RWPE2 (cell line): Measurements from ENCODE around the gene CUL3.
A peak's percentile ranks its signal among the peaks of the same experiment; 100 is the strongest.
"Not testable (repeated sequence)": the region's sequence is repeated elsewhere in the genome, so short reads cannot be mapped to it uniquely, and the experiment has no call there.

Experiments used
- ATAC-seq: fragments of 200-7000 bp; cut with Tn5 transposase; 3 replicates; pipeline ENCODE4 v1.9.1; 2021; ENCODE audit warnings: low read depth
- DNase-seq: peaks from one replicate; pipeline ENCODE4 v3.0.0-alpha.2; 2020; ENCODE audit warnings: low spot score
- H3K27ac ChIP-seq: fragments of 450-650 bp; 2 replicates; pipeline ENCODE4 v1.5.1; 2017; ENCODE audit warnings: mild to moderate bottlenecking; ENCODE audit not compliant: poor library complexity, severe bottlenecking
- H3K27me3 ChIP-seq: fragments of 250-450 bp; sonication (Bioruptor Pico); 2 replicates; pipeline ENCODE4 v1.5.1; 2021; ENCODE audit warnings: mild to moderate bottlenecking, moderate library complexity; ENCODE audit not compliant: insufficient read depth, poor library complexity, severe bottlenecking
- H3K36me3 ChIP-seq: fragments of 250-450 bp; sonication (Bioruptor Pico); 2 replicates; pipeline ENCODE4 v1.5.1; 2020; ENCODE audit warnings: low read depth, mild to moderate bottlenecking, moderate library complexity
- H3K4me1 ChIP-seq: fragments of 250-450 bp; sonication (Bioruptor Pico); 2 replicates; pipeline ENCODE4 v1.5.1; 2021; ENCODE audit warnings: mild to moderate bottlenecking, moderate library complexity; ENCODE audit not compliant: insufficient read depth, poor library complexity, severe bottlenecking
- H3K4me3 ChIP-seq: fragments of 250-450 bp; sonication (Bioruptor Pico); 2 replicates; pipeline ENCODE4 v1.5.1; 2021; ENCODE audit warnings: mild to moderate bottlenecking, moderate library complexity; ENCODE audit not compliant: severe bottlenecking
- H3K9me3 ChIP-seq: fragments of 250-450 bp; sonication (Bioruptor Pico); 2 replicates; pipeline ENCODE4 v1.5.1; 2021; ENCODE audit warnings: mild to moderate bottlenecking, moderate library complexity; ENCODE audit not compliant: severe bottlenecking
- CTCF ChIP-seq: fragments of 450-650 bp; IDR thresholded peaks from one replicate; pipeline ENCODE4 v1.5.1; 2017; ENCODE audit warnings: mild to moderate bottlenecking, moderate library complexity; ENCODE audit not compliant: poor library complexity, severe bottlenecking

The CUL3 gene

GRCh38 chr2:224520064-224520463 is 65.1 kb downstream of the CUL3 start:
- ATAC-seq (peak; percentile 69), DNase-seq (no peak)
- peaks cover 62% of the 10 kb centered on the region for H3K4me1 ChIP-seq
- H3K4me3 ChIP-seq, result no peak overlapping the region
- H3K36me3 ChIP-seq, result peaks cover under 1% of the 10 kb centered on the region; the same call in 1 of the 2 replicates
- peak overlapping the region; percentile 38 for H3K27ac ChIP-seq
- no peak for TF ChIP-seq CTCF
- no peaks in the 10 kb centered on the region for H3K27me3 ChIP-seq
- no peaks in the 10 kb centered on the region for H3K9me3 ChIP-seq

GRCh38 chr2:224518806-224519580 is 66.2 kb downstream of the CUL3 start:
- peak; percentile 89 for ATAC-seq
- Histone ChIP-seq H3K27ac (peak overlapping the region; percentile 38), H3K4me1 (peaks cover 62% of the 10 kb centered on the region), H3K27me3 (no peaks in the 10 kb centered on the region), H3K9me3 (no peaks in the 10 kb centered on the region), H3K4me3 (no peak overlapping the region), H3K36me3 (peaks cover 4% of the 10 kb centered on the region; the same call in 1 of the 2 replicates)
- DNase-seq, result no peak
- no peak for TF ChIP-seq CTCF

GRCh38 chr2:224517963-224518362 is 67.2 kb downstream of the CUL3 start:
- ATAC-seq (no peak), DNase-seq (no peak)
- no peak for TF ChIP-seq CTCF
- peaks cover 12% of the 10 kb centered on the region for H3K36me3 ChIP-seq
- H3K27me3 ChIP-seq, result no peaks in the 10 kb centered on the region
- no peak overlapping the region for H3K27ac ChIP-seq
- H3K9me3 ChIP-seq, result no peaks in the 10 kb centered on the region
- no peak overlapping the region for H3K4me3 ChIP-seq
- peaks cover 55% of the 10 kb centered on the region for H3K4me1 ChIP-seq

GRCh38 chr2:224516393-224516792 is 68.8 kb downstream of the CUL3 start:
- ATAC-seq, H3K9me3 ChIP-seq, DNase-seq, H3K27ac ChIP-seq, H3K4me3 ChIP-seq, H3K27me3 ChIP-seq: not testable (repeated sequence)
- H3K4me1 ChIP-seq, result peaks cover 39% of the 10 kb centered on the region
- peaks cover 20% of the 10 kb centered on the region for H3K36me3 ChIP-seq

- Histone ChIP-seq H3K4me1 (peaks cover 16% of the 10 kb centered on the region), H3K9me3 (no peaks in the 10 kb centered on the region), H3K36me3 (peaks cover 30% of the 10 kb centered on the region), H3K4me3 (no peak overlapping the region), H3K27ac (no peak overlapping the region), H3K27me3 (no peaks in the 10 kb centered on the region)
- ATAC-seq, result no peak
- no peak for DNase-seq
- no peak for TF ChIP-seq CTCF
Observed at GRCh38 chr2:224513991-224514390, 71.2 kb downstream of the CUL3 start.
